GM18867 (cell line): ENCODE results near the gene TGFBR2.

Experiments used
- ATAC-seq: cut with Tn5 transposase; IDR thresholded peaks from one replicate; pipeline ENCODE4 v1.9.1; 2021; ENCODE audit warnings: mild to moderate bottlenecking, moderate library complexity; ENCODE audit not compliant: unreplicated experiment

Gene TGFBR2

GRCh38 chr3:30708472-30708871, 102.1 kb downstream of the TGFBR2 start:
- ATAC-seq: no peak

GRCh38 chr3:30710017-30710416, 103.6 kb downstream of the TGFBR2 start:
- ATAC-seq: no peak

- no peak for ATAC-seq
These were observed 104.8 kb downstream of the TGFBR2 start for GRCh38 chr3:30711151-30711550.

- no peak for ATAC-seq
These were observed 105.5 kb downstream of the TGFBR2 start for GRCh38 chr3:30711867-30712266.

GRCh38 chr3:30712991-30713390, 106.6 kb downstream of the TGFBR2 start:
- ATAC-seq: no peak

- ATAC-seq: no peak
These were observed 107.6 kb downstream of the TGFBR2 start for GRCh38 chr3:30713885-30714503.

- ATAC-seq: no peak
These were observed 113.1 kb downstream of the TGFBR2 start for GRCh38 chr3:30719536-30719935.

- ATAC-seq: no peak
These were observed 114.3 kb downstream of the TGFBR2 start for GRCh38 chr3:30720586-30721313.

- no peak for ATAC-seq
These were observed 114.9 kb downstream of the TGFBR2 start for GRCh38 chr3:30721314-30721634.

- ATAC-seq: no peak
These were observed 116.8 kb downstream of the TGFBR2 start for GRCh38 chr3:30723211-30723610.

GRCh38 chr3:30724863-30725262, 118.5 kb downstream of the TGFBR2 start:
- ATAC-seq: no peak

- ATAC-seq: no peak
These were observed 121.7 kb downstream of the TGFBR2 start for GRCh38 chr3:30728143-30728542.

GRCh38 chr3:30729512-30729911, 123.1 kb downstream of the TGFBR2 start:
- no peak for ATAC-seq

- ATAC-seq: no peak
These were observed 123.5 kb downstream of the TGFBR2 start for GRCh38 chr3:30729936-30730335.

GRCh38 chr3:30730967-30731366, 124.6 kb downstream of the TGFBR2 start:
- no peak for ATAC-seq

GRCh38 chr3:30733209-30733608, 126.8 kb downstream of the TGFBR2 start:
- ATAC-seq: no peak

GRCh38 chr3:30733696-30734095, 127.3 kb downstream of the TGFBR2 start:
- ATAC-seq: no peak

- no peak for ATAC-seq
These were observed 131.5 kb downstream of the TGFBR2 start for GRCh38 chr3:30737743-30738499.

GRCh38 chr3:30738605-30739004, 132.2 kb downstream of the TGFBR2 start:
- peak; percentile 76 for ATAC-seq

GRCh38 chr3:30741889-30742288, 135.5 kb downstream of the TGFBR2 start:
- ATAC-seq: no peak

GRCh38 chr3:30742796-30743619, 136.6 kb downstream of the TGFBR2 start:
- no peak for ATAC-seq
